Brain microvascular endothelial cell (primary cell): ENCODE data around the gene DCUN1D1.

ENCODE experiments used
- DNase-seq: peaks from one replicate; pipeline ENCODE4 v3.0.0-alpha.2; 2020
- H3K27ac ChIP-seq: fragments of 250-450 bp; sonication (Bioruptor Pico); 2 replicates; pipeline ENCODE4 v1.5.1; 2020; ENCODE audit warnings: mild to moderate bottlenecking, moderate library complexity
- H3K27me3 ChIP-seq: fragments of 250-450 bp; sonication (Bioruptor Pico); replicated peaks from 2 replicates; pipeline ENCODE4 v1.5.1; 2020; ENCODE audit warnings: mild to moderate bottlenecking
- H3K36me3 ChIP-seq: fragments of 250-450 bp; sonication (Bioruptor Pico); replicated peaks from 2 replicates; pipeline ENCODE4 v1.5.1; 2020; ENCODE audit warnings: mild to moderate bottlenecking
- H3K4me3 ChIP-seq: 2 replicates; pipeline ENCODE4 v1.5.1; 2011; ENCODE audit warnings: low read depth, mild to moderate bottlenecking, control low read depth, low read length, moderate library complexity
- in situ Hi-C: cut with HindIII; loops from 2 replicates; pipeline ENCODE4 v1.10.0; 2017; ENCODE audit warnings: low sequenced_read_pairs, low pct_ligation_motif_present
- TF ChIP-seq, protein P1 (sequence below): IDR thresholded peaks from 2 replicates; pipeline ENCODE4 v1.5.1; 2011; ENCODE audit warnings: low read depth, mild to moderate bottlenecking, moderate library complexity, low read length, control low read depth, inconsistent platforms; ENCODE audit errors: missing control alignments

Gene DCUN1D1

DNA sequence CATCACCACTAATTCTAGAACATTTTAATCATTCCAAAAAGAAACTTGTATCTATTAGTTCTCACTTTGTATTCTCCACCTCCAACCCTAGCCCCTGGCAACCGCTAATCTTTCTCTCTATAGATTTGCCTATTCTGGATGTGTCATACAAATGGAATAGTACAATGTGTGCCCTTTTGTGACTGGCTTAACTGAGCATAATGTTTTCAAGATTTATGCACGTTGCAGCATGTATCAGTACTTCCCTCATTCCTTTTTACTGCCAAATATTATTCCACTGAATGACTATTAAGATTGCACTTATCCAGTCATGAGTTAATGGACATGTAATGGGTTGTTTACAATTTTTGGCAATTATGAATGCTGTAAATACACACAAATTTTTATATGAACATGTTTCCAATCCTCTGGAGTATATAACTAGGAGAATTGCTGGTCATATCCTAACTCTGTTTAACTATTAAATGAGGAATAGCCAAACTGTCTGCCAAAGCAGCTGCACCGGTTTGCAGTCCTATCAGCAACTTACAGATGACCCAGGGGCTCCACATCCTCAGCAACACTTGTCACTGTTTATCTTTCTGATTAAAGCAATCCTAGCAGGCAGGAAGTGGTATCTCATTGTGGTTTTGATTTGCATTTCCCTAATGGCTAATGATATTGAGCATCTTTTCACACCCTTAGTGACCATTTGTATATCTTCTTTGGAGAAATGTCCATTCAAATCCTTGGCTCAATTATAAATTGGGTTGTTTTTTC lies 42.9 kb downstream of the DCUN1D1 start:
- no peak overlapping the region for H3K27ac ChIP-seq
- DNase-seq: no peak
- no peak overlapping the region for H3K4me3 ChIP-seq
- TF ChIP-seq, protein P1, sequence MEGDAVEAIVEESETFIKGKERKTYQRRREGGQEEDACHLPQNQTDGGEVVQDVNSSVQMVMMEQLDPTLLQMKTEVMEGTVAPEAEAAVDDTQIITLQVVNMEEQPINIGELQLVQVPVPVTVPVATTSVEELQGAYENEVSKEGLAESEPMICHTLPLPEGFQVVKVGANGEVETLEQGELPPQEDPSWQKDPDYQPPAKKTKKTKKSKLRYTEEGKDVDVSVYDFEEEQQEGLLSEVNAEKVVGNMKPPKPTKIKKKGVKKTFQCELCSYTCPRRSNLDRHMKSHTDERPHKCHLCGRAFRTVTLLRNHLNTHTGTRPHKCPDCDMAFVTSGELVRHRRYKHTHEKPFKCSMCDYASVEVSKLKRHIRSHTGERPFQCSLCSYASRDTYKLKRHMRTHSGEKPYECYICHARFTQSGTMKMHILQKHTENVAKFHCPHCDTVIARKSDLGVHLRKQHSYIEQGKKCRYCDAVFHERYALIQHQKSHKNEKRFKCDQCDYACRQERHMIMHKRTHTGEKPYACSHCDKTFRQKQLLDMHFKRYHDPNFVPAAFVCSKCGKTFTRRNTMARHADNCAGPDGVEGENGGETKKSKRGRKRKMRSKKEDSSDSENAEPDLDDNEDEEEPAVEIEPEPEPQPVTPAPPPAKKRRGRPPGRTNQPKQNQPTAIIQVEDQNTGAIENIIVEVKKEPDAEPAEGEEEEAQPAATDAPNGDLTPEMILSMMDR: no peak
- in situ Hi-C loops: no loop called here
- no peaks in the 10 kb centered on the region for H3K36me3 ChIP-seq
- H3K27me3 ChIP-seq: no peaks in the 10 kb centered on the region

DNA sequence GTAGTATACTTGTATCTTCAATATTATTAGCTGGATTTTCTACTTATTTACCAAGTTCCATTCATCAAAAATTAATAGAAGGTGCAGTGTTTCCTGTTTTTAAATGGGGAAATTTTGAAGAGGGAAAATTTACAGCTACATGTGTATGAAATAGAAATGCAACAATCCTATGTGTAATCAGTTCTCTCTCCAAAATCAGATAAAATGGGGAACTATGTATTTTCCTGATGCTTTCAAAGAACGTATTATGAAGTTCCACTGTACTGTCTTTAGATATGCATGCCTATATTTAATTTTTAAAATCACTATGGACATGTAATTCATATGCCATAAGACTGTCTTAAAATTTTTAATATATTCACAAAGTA lies 43.4 kb downstream of the DCUN1D1 start:
- Histone ChIP-seq H3K27ac (no peak overlapping the region), H3K36me3 (no peaks in the 10 kb centered on the region), H3K4me3 (no peak overlapping the region), H3K27me3 (no peaks in the 10 kb centered on the region)
- no peak for DNase-seq
- in situ Hi-C loops: no loop called here
- TF ChIP-seq, protein P1: no peak

DNA sequence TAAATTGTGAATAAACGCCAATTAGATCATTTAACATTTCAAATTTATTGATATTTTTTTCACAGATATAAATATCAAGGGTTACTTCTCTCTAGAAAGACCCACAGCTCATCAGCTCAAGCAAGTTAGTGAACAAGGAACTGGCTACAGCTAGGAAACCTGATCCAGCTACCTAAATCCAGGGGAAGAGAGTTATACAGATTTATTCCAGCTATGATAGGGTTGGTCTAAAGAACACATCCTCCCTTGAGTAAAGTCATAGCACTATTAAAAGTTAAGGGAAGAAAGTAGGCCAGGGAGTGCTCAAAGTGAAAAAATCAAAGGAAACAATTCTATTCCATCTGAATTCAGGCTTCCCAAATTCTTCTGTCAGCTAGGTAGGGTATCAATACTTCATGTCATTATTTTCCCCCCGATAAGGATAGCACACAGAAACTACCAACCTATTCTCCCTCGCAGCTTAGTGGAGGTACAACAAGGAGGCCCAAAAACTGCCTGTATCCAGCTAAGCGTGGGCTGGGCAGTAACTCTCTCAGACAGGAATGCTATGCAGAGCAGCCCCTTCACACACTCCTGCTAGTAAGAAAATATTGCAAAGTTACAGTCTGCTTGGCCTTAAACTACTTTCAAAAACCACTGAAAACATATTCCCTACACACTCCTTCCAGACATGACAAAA lies 44.0 kb downstream of the DCUN1D1 start:
- no peak for DNase-seq
- Histone ChIP-seq H3K36me3 (no peaks in the 10 kb centered on the region), H3K27me3 (no peaks in the 10 kb centered on the region), H3K27ac (no peak overlapping the region), H3K4me3 (no peak overlapping the region)
- in situ Hi-C loops: no loop called here
- TF ChIP-seq, protein P1: no peak

DNA sequence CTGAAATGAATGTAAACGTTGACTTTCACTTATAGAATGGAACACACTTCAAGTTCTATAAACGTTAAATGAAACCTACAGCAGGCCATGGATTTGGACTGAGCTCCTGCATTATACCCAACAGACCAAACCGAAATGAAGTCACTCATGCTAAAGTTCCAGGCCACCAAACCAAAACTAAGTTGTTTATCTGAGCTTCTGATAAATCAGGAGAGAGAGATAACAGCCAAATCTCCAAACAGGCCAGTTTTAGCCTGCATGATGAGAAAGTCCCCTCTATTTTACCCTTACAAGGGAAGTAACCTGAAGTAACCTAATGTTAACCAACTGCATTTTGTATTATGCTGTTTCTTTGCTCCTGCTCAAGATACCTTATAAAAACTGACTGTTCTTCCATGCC lies 44.5 kb downstream of the DCUN1D1 start:
- TF ChIP-seq, protein P1: no peak
- in situ Hi-C loops: no loop called here
- H3K36me3 ChIP-seq: no peaks in the 10 kb centered on the region
- H3K27ac ChIP-seq: no peak overlapping the region
- H3K27me3 ChIP-seq: no peaks in the 10 kb centered on the region
- H3K4me3 ChIP-seq: no peak overlapping the region
- DNase-seq: no peak

DNA sequence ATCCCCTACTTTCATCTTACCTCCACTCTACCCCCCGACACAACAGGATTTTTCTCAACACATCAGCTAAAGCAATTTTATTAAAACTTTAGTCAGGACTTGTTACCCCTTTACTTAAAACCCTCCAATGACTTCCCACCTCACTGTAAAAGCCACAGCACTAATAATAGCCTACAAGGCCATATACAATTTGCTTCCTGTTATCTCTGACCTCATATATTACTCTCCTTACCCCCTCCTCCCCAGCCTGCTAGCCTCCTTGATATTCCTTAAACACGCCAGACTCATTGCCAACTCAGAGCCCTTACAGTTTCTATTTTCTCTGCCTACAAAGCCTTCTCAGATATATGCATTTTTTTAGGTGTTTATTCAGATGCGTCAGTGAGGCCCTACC lies 54.4 kb downstream of the DCUN1D1 start:
- DNase-seq: no peak
- Histone ChIP-seq H3K4me3 (no peak overlapping the region), H3K27me3 (no peaks in the 10 kb centered on the region), H3K36me3 (no peaks in the 10 kb centered on the region), H3K27ac (no peak overlapping the region)
- TF ChIP-seq, protein P1: no peak
- in situ Hi-C loops: no loop called here
